ENCODE data around the gene NCEH1.
"Not testable (repeated sequence)": the region's sequence is repeated elsewhere in the genome, so short reads cannot be mapped to it uniquely, and the experiment has no call there.

Gene NCEH1

DNA sequence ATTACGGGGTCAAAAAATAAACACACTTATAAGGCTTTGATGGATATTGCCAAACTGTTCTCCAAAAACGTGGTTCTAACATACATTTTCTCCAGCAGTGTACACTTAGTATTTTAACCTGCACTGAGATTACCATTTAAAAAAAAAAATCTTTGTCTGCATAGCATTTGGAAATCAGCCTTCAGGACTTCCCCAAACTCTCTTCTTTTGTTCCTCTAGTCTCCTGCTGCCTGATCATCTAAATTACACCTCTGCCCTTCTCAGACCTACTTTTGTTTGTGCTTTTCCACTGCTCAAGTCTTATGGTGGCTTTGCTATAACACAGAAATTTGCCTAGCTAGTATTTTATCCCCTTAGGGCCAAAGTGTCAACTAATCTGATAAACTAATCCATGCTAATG is 3.8 kb downstream of the NCEH1 start:
- Histone ChIP-seq H3K27me3 (ENCODE audit: control insufficient read depth, low read length) (no peaks in the 10 kb centered on the region), H3K79me2 (ENCODE audit: control insufficient read depth, low read length) (peaks cover 28% of the 10 kb centered on the region), H3F3A (ENCODE audit: control insufficient read depth, insufficient read depth) (peaks cover 4% of the 10 kb centered on the region; the same call in 1 of the 2 replicates)

DNA sequence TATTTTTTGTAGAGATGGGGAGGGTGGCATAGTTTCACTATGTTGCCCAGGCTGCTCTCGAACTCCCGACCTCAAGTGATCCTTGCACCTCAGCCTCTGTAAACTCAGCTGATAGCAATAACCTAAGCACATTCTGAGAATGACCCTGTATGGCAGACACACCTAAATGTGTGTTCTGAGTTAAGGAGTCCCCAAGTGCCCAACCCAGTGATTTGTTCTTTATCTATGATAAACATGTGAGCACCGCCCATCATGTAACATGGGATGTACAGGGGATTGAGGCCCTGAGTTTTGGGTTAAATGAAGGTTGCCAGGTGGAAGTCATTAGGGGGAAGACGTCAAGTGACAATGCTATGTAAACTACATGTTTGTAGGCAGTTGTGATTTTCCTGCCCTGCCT is 5.7 kb downstream of the NCEH1 start:
- Histone ChIP-seq H3K36me3 (ENCODE audit: control insufficient read depth, low read length) (no peaks in the 10 kb centered on the region), H3K9me3 (ENCODE audit: control insufficient read depth, insufficient read depth, low read length) (no peaks in the 10 kb centered on the region), H3K27ac (ENCODE audit: low read depth, low read length) (no peak overlapping the region), H3K9me2 (replicated peaks; ENCODE audit: control insufficient read depth, low read length) (no peaks in the 10 kb centered on the region), H4K20me1 (ENCODE audit: control insufficient read depth, insufficient read depth, low read depth, low read length) (peaks cover 3% of the 10 kb centered on the region; the same call in 1 of the 2 replicates), H3F3A (ENCODE audit: control insufficient read depth, insufficient read depth) (peaks cover 4% of the 10 kb centered on the region; the same call in 1 of the 2 replicates), H3K4me2 (ENCODE audit: low read length) (no peak overlapping the region), H3K27me3 (ENCODE audit: control insufficient read depth, low read length) (no peaks in the 10 kb centered on the region), H3K79me2 (ENCODE audit: control insufficient read depth, low read length) (peaks cover 22% of the 10 kb centered on the region), H3K4me1 (ENCODE audit: control insufficient read depth, low read length) (peaks cover 13% of the 10 kb centered on the region), H3K4me3 (ENCODE audit: low read length) (no peak overlapping the region)
- TF ChIP-seq, protein P1, sequence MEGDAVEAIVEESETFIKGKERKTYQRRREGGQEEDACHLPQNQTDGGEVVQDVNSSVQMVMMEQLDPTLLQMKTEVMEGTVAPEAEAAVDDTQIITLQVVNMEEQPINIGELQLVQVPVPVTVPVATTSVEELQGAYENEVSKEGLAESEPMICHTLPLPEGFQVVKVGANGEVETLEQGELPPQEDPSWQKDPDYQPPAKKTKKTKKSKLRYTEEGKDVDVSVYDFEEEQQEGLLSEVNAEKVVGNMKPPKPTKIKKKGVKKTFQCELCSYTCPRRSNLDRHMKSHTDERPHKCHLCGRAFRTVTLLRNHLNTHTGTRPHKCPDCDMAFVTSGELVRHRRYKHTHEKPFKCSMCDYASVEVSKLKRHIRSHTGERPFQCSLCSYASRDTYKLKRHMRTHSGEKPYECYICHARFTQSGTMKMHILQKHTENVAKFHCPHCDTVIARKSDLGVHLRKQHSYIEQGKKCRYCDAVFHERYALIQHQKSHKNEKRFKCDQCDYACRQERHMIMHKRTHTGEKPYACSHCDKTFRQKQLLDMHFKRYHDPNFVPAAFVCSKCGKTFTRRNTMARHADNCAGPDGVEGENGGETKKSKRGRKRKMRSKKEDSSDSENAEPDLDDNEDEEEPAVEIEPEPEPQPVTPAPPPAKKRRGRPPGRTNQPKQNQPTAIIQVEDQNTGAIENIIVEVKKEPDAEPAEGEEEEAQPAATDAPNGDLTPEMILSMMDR (IDR thresholded peaks at IDR 0.05; ENCODE audit: low read depth, low read length, poor library complexity, severe bottlenecking): no peak
- TF ChIP-seq EZH2phosphoT487 (IDR thresholded peaks at IDR 0.05; ENCODE audit: borderline replicate concordance, low read length): no peak

More for the DNA sequence above, 3.8 kb downstream of the NCEH1 start:
- no peaks in the 10 kb centered on the region for H3K36me3 ChIP-seq (ENCODE audit: control insufficient read depth, low read length)
- no peak overlapping the region for H3K4me3 ChIP-seq (ENCODE audit: low read length)
- no peak overlapping the region for H3K27ac ChIP-seq (ENCODE audit: low read depth, low read length)
- no peak overlapping the region for H3K4me2 ChIP-seq (ENCODE audit: low read length)
- TF ChIP-seq EZH2phosphoT487 (IDR thresholded peaks at IDR 0.05; ENCODE audit: borderline replicate concordance, low read length): no peak
- TF ChIP-seq, protein P1 (IDR thresholded peaks at IDR 0.05; ENCODE audit: low read depth, low read length, poor library complexity, severe bottlenecking): no peak
- H4K20me1 ChIP-seq (ENCODE audit: control insufficient read depth, insufficient read depth, low read depth, low read length): peaks cover 3% of the 10 kb centered on the region; the same call in 1 of the 2 replicates
- H3K4me1 ChIP-seq (ENCODE audit: control insufficient read depth, low read length): peaks cover 23% of the 10 kb centered on the region
- H3K9me3 ChIP-seq (ENCODE audit: control insufficient read depth, insufficient read depth, low read length): no peaks in the 10 kb centered on the region
- H3K9me2 ChIP-seq (replicated peaks; ENCODE audit: control insufficient read depth, low read length): no peaks in the 10 kb centered on the region

DNA sequence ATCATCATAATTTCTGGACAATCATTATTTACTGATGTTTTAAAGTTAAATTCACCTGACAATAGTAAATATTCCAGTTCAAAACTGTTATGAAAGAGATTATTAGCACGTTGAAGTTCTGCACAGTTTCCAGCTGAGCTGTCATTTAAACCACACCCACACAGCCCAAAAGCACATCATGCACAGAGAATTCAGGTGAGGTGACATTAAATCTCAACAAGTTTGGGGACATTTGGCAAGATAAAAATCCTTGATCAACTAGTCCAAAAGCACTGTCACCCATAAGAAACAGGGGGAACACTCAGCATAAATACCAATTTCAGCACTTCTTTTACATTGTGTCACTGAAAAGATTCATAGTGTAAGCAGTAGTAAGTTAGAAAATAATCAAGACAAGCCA is 6.9 kb downstream of the NCEH1 start:
- no peak overlapping the region for H3K27ac ChIP-seq (ENCODE audit: low read depth, low read length)
- H4K20me1 ChIP-seq (ENCODE audit: control insufficient read depth, insufficient read depth, low read depth, low read length): 0 out of 2 replicates have a peak, but pooled peaks cover 3% of the 10 kb centered on the region
- no peaks in the 10 kb centered on the region for H3K27me3 ChIP-seq (ENCODE audit: control insufficient read depth, low read length)
- H3K9me2 ChIP-seq (replicated peaks; ENCODE audit: control insufficient read depth, low read length): no peaks in the 10 kb centered on the region
- no peaks in the 10 kb centered on the region for H3K9me3 ChIP-seq (ENCODE audit: control insufficient read depth, insufficient read depth, low read length)
- no peak for TF ChIP-seq EZH2phosphoT487 (IDR thresholded peaks at IDR 0.05; ENCODE audit: borderline replicate concordance, low read length)
- TF ChIP-seq, protein P1 (IDR thresholded peaks at IDR 0.05; ENCODE audit: low read depth, low read length, poor library complexity, severe bottlenecking): no peak
- H3K36me3 ChIP-seq (ENCODE audit: control insufficient read depth, low read length): no peaks in the 10 kb centered on the region
- peaks cover 1% of the 10 kb centered on the region for H3K4me1 ChIP-seq (ENCODE audit: control insufficient read depth, low read length)
- H3K4me3 ChIP-seq (ENCODE audit: low read length): no peak overlapping the region
- no peaks in the 10 kb centered on the region for H3F3A ChIP-seq (ENCODE audit: control insufficient read depth, insufficient read depth)
- peaks cover 10% of the 10 kb centered on the region; the same call in 1 of the 2 replicates for H3K79me2 ChIP-seq (ENCODE audit: control insufficient read depth, low read length)
- no peak overlapping the region for H3K4me2 ChIP-seq (ENCODE audit: low read length)

DNA sequence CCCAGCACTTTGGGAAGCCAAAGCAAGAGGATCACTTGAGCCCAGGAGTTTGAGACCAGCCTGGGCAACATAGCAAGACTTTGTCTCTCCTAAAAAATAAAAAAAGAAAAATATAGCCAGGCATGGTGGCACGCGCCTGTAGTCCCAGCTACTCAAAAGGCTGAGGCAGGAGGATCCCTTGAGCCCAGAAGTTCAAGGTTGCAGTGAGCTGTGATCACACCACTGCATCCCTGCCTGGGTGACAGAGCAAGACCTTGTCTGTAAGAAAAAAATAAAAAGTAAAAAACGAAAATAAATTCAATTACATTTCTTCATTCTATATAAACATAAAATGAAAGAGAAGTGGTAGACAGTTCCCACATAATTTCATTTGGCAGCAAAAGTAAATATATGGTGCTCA is 8.1 kb downstream of the NCEH1 start:
- not testable (repeated sequence) for H3K4me3 ChIP-seq (ENCODE audit: low read length); H3K27me3 ChIP-seq (ENCODE audit: control insufficient read depth, low read length); H4K20me1 ChIP-seq (ENCODE audit: control insufficient read depth, insufficient read depth, low read depth, low read length); H3K4me1 ChIP-seq (ENCODE audit: control insufficient read depth, low read length); H3K79me2 ChIP-seq (ENCODE audit: control insufficient read depth, low read length); H3K9me2 ChIP-seq (replicated peaks; ENCODE audit: control insufficient read depth, low read length); H3K4me2 ChIP-seq (ENCODE audit: low read length); H3F3A ChIP-seq (ENCODE audit: control insufficient read depth, insufficient read depth); H3K36me3 ChIP-seq (ENCODE audit: control insufficient read depth, low read length); H3K9me3 ChIP-seq (ENCODE audit: control insufficient read depth, insufficient read depth, low read length); H3K27ac ChIP-seq (ENCODE audit: low read depth, low read length)

Data from DOHH2 (cell line).